ENCODE results near the gene MMP17. TPM values are rescaled to one million over a fixed set of nuclear protein-coding genes. Genes with fewer than 3 reads are reported as not detected.
A peak's percentile ranks its signal among the peaks of the same experiment; 100 is the strongest.
"Not testable (repeated sequence)": the region's sequence is repeated elsewhere in the genome, so short reads cannot be mapped to it uniquely, and the experiment has no call there.

MMP17 gene
- total and polyA plus RNA-seq, 2 donors from 2014 or later: 0.82 to 3.2 TPM

DNA sequence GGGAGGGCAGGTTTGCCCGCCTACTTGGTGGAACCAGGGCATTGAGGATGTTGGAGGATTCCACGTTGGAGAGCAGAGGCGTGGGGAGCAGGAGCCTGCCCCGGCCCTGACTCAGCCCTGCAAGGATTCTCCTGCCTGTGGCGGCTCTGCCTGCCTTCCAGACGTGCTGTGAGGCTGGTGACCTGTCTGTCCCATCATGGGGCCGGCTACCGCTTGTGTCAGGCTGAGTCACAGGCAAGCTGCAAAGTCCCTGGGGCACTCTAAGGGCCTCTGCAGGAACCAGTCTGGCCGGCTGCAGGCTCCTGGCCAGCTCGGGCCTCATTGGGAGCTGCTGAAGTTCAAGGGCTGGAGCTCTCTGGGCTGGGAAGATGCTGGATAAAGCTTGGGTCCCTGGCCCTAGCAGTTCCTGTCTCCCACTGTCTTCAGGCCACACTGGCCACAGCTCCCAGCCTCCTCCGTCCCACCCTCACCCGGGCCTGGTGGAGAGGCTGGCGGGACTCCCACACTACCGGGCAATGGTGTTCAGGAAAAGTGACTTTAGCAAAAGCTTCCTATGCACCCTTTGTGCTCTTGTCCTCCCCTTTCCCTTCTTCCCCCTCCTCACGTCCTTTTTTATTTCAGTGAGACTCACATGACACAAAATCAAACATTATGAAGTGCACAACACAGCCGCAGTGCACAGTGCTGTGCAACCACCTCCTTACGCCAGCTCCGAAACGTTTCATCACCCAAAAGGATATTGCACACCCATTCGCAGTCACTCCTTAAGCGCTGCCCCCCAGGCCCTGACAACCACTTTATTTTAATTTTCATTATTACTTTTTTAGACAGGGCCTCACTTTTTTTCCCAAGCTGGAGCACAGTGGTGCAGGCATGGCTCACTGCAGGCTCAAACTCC lies 44.2 kb downstream of the MMP17 start:
- FAIRE-seq: no peak
- no peaks in the 10 kb centered on the region for H3K4me1 ChIP-seq (ENCODE audit: control insufficient read depth in 2 of 3, insufficient read depth in 2 of 3, low read depth in 1 of 3, low read length in 3 of 3)
- no peak overlapping the region for H3K27ac ChIP-seq (ENCODE audit: low read depth in 2 of 2, low read length in 2 of 2)
- H3K36me3 ChIP-seq (ENCODE audit: control insufficient read depth in 2 of 3, insufficient read depth in 3 of 3, low read length in 3 of 3): no peaks in the 10 kb centered on the region
- intact Hi-C loops (cut with DNase I): no loop called here
- H3K4me3 ChIP-seq (ENCODE audit: low read length in 3 of 3): no peak overlapping the region
- no peak overlapping the region for H3K9ac ChIP-seq (ENCODE audit: low read length in 3 of 3)
- DNase-seq: peak in 1 of 5 donors; percentile 73
- no peaks in the 10 kb centered on the region for H3K27me3 ChIP-seq (ENCODE audit: control insufficient read depth, insufficient read depth, low read length)
- no peaks in the 10 kb centered on the region for H3K9me3 ChIP-seq (ENCODE audit: control insufficient read depth in 2 of 3, insufficient read depth in 1 of 3, low read length in 3 of 3)
- TF ChIP-seq CTCF (IDR thresholded peaks at IDR 0.05; ENCODE audit: borderline replicate concordance, extremely low read depth, insufficient read depth): no peak

DNA sequence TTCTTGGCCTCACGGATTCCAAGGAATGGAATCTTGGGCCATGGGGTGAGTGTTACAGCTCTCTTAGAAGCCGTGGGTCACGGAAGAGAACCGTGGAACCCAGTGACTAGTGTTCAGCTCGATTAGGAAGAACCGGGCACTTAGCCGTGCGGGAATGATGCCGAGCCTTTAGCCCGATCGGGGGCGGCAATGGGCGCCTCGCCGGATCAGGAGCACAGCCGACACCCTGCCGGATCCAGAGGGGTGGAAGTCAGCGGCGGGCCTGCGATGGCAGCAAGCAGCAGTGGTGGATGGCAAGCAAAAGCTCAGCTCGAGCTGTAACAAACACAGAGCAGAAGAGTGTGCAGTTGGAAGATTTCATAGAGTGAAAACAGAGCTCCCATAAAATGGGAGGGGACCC lies 45.1 kb downstream of the MMP17 start:
- FAIRE-seq: no peak
- H3K27me3 ChIP-seq (ENCODE audit: control insufficient read depth, insufficient read depth, low read length): no peaks in the 10 kb centered on the region

GRCh38 chr12:131874972-131875371 lies 46.8 kb downstream of the MMP17 start:
- intact Hi-C loops (cut with DNase I); H3K9ac ChIP-seq (ENCODE audit: low read length in 3 of 3); H3K27me3 ChIP-seq (ENCODE audit: control insufficient read depth, insufficient read depth, low read length); H3K9me3 ChIP-seq (ENCODE audit: control insufficient read depth in 2 of 3, insufficient read depth in 1 of 3, low read length in 3 of 3); H3K27ac ChIP-seq (ENCODE audit: low read depth in 2 of 2, low read length in 2 of 2); H3K36me3 ChIP-seq (ENCODE audit: control insufficient read depth in 2 of 3, insufficient read depth in 3 of 3, low read length in 3 of 3); FAIRE-seq; H3K4me1 ChIP-seq (ENCODE audit: control insufficient read depth in 2 of 3, insufficient read depth in 2 of 3, low read depth in 1 of 3, low read length in 3 of 3); DNase-seq; H3K4me3 ChIP-seq (ENCODE audit: low read length in 3 of 3): not testable (repeated sequence)

More for the DNA sequence above, 45.1 kb downstream of the MMP17 start:
- Histone ChIP-seq H3K36me3 (ENCODE audit: control insufficient read depth in 2 of 3, insufficient read depth in 3 of 3, low read length in 3 of 3) (no peaks in the 10 kb centered on the region), H3K9me3 (ENCODE audit: control insufficient read depth in 2 of 3, insufficient read depth in 1 of 3, low read length in 3 of 3) (no peaks in the 10 kb centered on the region), H3K9ac (ENCODE audit: low read length in 3 of 3) (no peak overlapping the region), H3K4me1 (ENCODE audit: control insufficient read depth in 2 of 3, insufficient read depth in 2 of 3, low read depth in 1 of 3, low read length in 3 of 3) (no peaks in the 10 kb centered on the region), H3K4me3 (ENCODE audit: low read length in 3 of 3) (no peak overlapping the region), H3K27ac (ENCODE audit: low read depth in 2 of 2, low read length in 2 of 2) (no peak overlapping the region)
- intact Hi-C loops (cut with DNase I): no loop called here
- peak in 1 of 5 donors; percentile 36 for DNase-seq
- TF ChIP-seq CTCF (IDR thresholded peaks at IDR 0.05; ENCODE audit: borderline replicate concordance, extremely low read depth, insufficient read depth): no peak

DNA sequence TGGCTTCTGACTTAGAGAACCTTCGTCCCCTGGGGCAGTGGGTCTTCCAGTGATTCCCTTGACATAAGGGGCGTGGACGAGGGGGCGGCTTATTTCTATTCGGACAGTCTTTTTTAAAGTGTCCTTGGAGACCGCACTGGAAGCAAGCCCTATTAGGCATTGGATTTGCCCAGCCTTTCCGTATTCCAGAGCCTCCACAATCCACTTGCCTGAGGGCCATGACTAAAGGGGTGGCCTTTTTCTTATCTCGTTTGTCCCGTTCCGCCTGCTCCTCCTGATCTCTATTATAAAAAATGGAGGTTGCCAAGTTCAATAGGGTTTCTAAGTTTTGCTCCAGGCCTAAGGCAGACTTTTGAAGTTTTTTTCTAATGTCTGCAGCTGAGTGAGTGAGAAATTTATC lies 49.0 kb downstream of the MMP17 start:
- H3K4me1 ChIP-seq (ENCODE audit: control insufficient read depth in 2 of 3, insufficient read depth in 2 of 3, low read depth in 1 of 3, low read length in 3 of 3); H3K27me3 ChIP-seq (ENCODE audit: control insufficient read depth, insufficient read depth, low read length); H3K4me3 ChIP-seq (ENCODE audit: low read length in 3 of 3); H3K36me3 ChIP-seq (ENCODE audit: control insufficient read depth in 2 of 3, insufficient read depth in 3 of 3, low read length in 3 of 3); H3K27ac ChIP-seq (ENCODE audit: low read depth in 2 of 2, low read length in 2 of 2); intact Hi-C loops (cut with DNase I); H3K9ac ChIP-seq (ENCODE audit: low read length in 3 of 3); H3K9me3 ChIP-seq (ENCODE audit: control insufficient read depth in 2 of 3, insufficient read depth in 1 of 3, low read length in 3 of 3); FAIRE-seq; DNase-seq: not testable (repeated sequence)

- intact Hi-C loops (cut with DNase I); FAIRE-seq; H3K36me3 ChIP-seq (ENCODE audit: control insufficient read depth in 2 of 3, insufficient read depth in 3 of 3, low read length in 3 of 3); H3K4me1 ChIP-seq (ENCODE audit: control insufficient read depth in 2 of 3, insufficient read depth in 2 of 3, low read depth in 1 of 3, low read length in 3 of 3); H3K9ac ChIP-seq (ENCODE audit: low read length in 3 of 3); H3K4me3 ChIP-seq (ENCODE audit: low read length in 3 of 3); DNase-seq; H3K27ac ChIP-seq (ENCODE audit: low read depth in 2 of 2, low read length in 2 of 2); H3K27me3 ChIP-seq (ENCODE audit: control insufficient read depth, insufficient read depth, low read length); H3K9me3 ChIP-seq (ENCODE audit: control insufficient read depth in 2 of 3, insufficient read depth in 1 of 3, low read length in 3 of 3): not testable (repeated sequence)
Measured at GRCh38 chr12:131878436-131878835, 50.2 kb downstream of the MMP17 start.
